Nucleus accumbens (tissue), 56 donors: ENCODE data around the gene RBFOX2.
"Not testable (repeated sequence)": the region's sequence is repeated elsewhere in the genome, so short reads cannot be mapped to it uniquely, and the experiment has no call there.

Experiments
- DNase-seq, 56 donors: peaks; one replicate each; lab custom pipeline; 2025; lab: John Stamatoyannopoulos, UW

Gene RBFOX2

GRCh38 chr22:35746946-35747703 is 281.5 kb downstream of the RBFOX2 start:
- no peak for DNase-seq

GRCh38 chr22:35746248-35746647 is 282.4 kb downstream of the RBFOX2 start:
- DNase-seq, result no peak

GRCh38 chr22:35743326-35743860 is 285.2 kb downstream of the RBFOX2 start:
- DNase-seq, result no peak

DNA sequence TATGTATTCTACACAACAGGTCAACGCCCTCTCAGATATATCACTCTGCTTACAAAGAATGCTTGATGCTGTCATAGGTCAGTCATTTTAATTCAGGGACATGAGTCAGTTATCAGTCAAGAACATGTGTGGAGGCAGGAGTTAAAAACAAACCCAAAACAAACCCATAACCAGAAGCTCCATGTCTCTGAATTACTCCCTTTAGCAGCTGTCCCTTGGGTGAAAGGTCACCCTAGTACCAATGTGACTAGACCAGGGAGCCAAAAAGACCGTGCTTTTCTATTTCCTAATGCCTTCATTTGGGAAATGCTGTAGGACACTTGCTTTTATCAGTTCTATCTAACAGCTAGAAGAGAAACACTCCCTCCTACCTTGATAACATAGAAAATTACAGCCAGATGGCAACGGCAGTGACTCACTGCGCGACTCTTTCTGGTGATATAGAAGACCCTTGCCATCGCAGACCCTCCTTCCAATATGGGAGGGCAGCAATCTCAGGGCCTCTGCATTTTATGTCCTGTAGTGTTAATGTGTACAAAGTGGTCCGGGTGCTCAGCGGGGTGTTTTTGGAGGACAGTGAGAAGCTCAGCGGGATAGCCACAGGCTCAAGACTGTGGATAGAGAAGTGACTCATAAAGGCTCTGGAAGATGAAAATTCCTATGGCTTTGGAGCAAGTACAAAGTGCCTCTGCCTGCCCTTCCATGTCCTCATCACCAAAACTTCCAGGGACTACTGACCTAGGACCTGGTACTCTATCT is 286.1 kb downstream of the RBFOX2 start:
- DNase-seq, result no peak

DNA sequence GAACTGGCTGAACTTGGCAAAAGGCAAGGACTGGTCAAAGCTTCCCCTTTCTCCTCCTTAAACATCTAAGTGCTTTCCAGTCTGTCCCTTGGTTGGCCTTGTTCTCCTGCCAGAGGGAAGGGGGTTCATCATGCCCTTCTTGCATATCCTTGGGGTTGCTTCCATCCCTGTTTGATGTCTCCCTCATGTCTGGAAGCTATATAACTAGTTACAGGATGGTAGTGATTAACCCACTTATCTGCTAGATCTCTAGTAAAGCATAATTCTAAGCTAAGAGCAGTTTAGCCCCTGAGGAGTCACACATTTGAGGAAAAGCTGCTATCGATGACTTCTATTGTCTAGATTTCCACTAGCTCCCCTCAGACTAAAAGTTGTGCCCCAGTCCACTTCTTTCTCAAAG is 288.0 kb downstream of the RBFOX2 start:
- DNase-seq, result no peak

- no peak for DNase-seq
Observed at GRCh38 chr22:35739931-35740380, 288.7 kb downstream of the RBFOX2 start.

DNA sequence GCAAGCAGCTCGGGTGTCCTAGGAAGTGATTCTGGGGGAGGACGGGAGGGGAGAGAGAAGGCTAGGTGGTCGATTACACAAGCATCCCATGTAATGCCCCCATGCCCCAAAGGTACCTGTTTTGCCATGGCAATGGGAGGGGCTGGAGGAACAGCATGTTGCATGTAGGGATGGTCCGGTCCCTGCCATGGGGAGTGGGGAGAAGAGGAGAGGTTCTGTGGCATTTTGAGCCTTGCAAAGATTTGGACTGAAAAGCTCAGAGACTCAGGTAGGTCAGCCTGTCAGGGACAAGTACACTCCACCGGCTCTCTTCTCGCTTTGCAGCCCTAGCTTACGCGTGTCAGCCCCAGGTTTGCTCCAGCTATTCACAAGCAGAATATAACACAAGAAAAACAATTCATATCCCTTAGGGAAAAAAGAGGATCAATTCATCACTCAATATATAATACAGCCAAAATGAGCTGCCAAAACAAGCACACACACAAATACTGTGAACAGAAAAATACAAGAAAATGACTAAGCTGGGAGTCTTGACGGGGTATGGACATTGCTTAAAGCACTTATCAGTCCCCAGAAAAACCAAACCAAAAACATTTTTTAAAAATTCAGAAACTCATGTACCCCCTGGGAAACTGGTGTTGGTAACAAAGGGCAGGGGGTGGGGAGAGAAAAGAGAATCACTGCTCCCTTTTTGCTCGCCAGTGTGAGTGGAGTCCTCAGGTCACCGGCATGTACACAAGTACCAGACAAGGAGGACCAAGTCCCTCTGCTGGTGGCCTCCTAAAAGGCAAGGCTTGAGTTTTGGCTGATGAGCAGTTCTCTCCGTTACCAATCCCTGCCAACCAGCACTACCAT is 289.3 kb downstream of the RBFOX2 start:
- peak in 1 of 56 donors; percentile 15 for DNase-seq

GRCh38 chr22:35737886-35738285 is 290.7 kb downstream of the RBFOX2 start:
- DNase-seq, result not testable (repeated sequence)

DNA sequence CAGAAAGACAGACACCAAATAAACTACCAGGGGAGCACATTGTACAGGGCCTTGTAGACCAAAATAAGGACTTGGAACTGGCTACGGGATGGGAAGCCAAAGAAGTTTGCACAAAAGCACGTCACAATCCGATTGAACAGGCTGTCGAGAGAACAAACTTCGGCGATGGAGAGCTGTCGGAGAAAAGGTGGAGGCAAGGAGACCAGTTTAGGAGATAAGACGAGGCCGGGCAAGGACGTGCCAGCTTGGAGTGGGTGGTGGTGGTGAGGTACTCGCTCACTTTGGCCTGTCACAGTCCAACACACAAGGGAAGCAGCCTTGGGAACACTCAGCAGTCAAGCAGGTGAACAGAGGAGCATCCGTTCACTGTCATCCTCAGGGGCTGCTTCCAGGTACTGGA is 291.9 kb downstream of the RBFOX2 start:
- no peak for DNase-seq

- no peak for DNase-seq
Observed at GRCh38 chr22:35736166-35736565, 292.5 kb downstream of the RBFOX2 start.

GRCh38 chr22:35735542-35735941 is 293.1 kb downstream of the RBFOX2 start:
- DNase-seq, result no peak

DNA sequence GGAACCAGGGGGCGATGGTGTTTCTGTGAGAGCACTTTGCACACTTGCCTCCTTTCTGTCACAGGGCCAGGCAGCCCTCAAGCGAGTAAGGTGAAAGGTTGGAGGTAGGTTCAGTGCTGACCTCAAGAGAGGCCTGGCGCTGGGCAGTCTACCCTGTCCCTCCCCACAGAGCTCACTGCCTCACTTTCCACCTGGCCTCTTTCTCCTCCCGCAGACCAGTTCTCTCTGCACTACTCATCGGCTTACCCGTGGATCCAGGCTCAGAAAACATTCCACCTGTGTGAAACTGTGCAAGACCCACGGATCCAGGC is 294.2 kb downstream of the RBFOX2 start:
- no peak for DNase-seq

DNA sequence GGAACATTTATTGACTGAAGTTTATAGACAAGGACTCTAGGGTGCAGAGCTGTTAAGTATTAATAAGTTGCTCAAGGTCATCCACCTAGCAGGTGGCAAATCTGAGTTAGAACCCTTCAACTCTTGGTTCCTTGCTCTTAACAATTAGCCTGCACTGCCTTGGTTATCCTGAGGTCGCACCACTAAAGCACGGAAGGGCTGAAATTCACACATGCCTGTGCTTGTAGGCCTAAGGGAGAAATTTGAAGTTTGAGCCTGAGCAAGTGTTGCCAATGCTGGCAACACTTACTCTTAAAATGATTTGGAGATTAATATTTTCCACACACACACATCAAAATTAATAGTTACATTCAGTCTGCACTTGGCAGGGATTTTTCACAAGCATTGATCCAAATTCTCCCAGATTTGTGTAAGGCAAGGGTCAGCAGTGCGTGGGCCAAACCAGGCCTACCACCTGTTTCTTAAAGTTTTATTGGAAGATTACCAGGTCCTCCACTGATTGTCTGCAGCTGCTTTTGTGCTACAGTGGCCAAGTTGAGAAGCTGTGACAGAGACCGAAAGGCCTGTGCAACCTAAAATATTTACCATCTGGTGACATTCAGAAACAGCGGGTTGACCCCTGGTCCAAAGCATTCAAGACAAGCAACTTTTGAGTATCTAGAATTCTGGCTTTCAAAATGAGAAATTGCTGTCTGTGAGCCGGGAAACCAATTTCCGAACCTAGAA is 294.7 kb downstream of the RBFOX2 start:
- no peak for DNase-seq

DNA sequence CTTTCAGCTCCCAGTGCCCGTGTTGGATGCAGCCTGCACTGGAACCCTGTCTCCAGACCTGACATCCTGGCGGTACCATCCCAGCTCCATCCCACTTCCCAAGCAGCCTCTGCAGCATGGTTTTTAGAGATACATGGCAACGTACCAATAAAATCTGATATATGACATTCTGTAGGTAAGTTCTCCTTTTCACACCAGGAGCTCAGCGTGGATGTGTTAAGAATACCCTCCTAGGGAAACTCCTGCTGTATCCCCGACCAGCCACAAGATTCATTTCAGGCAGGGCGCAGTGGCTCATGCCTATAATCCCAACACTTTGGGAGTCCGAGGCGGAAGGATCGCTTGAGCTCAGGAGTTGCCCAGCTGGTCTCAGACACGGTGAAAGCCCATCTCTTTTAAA is 295.6 kb downstream of the RBFOX2 start:
- DNase-seq, result no peak

GRCh38 chr22:35732116-35732515 is 296.5 kb downstream of the RBFOX2 start:
- no peak for DNase-seq

GRCh38 chr22:35731321-35731720 is 297.3 kb downstream of the RBFOX2 start:
- DNase-seq, result no peak

DNA sequence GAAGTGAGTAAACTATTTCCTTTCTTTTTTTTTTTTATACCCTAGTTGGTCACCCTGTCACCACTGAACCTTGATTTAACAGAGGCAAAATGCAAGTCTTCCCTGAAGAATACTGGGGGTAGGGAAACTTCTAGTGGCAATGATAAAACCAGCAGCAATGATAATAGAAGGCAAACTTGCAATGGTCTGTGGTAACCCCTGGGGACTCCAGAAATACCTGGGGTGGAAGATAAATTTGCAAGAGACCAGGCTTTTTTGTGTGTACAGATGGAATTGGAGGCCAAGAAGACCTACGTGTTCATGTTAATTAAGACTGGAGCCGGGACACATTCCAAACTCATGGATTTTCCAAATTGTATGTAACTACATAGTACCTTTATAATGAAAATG is 299.3 kb downstream of the RBFOX2 start:
- DNase-seq, result no peak

GRCh38 chr22:35728639-35729308 is 299.9 kb downstream of the RBFOX2 start:
- no peak for DNase-seq

DNA sequence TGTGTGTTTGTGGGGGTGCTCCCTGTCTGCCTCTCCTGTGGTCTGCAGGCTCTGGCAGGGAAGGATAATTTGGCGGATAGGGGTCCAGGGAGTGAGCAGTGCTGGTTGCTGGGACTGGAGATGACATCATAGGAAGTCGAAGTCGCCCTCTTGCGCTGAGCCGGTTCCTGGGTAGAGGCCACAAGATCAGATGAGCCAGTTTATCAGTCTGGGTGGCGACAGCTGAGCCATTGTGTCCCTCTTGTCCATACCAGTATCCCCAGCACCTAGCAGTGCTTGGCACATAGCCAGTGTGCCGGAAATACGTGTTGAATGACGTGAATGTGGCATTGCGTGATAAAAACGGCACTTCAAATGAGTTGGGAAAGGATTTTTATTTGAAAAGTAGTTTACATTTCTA is 301.2 kb downstream of the RBFOX2 start:
- no peak for DNase-seq

GRCh38 chr22:35726933-35727332 is 301.7 kb downstream of the RBFOX2 start:
- no peak for DNase-seq
